AG09319 (cell line): ENCODE measurements around the gene NUMA1.

Experiments
- DNase-seq: peaks from one replicate; pipeline ENCODE4 v3.0.0-alpha.2; 2010; ENCODE audit warnings: low read depth; ENCODE audit errors: extremely low read depth
- CTCF ChIP-seq: IDR thresholded peaks from 2 replicates; pipeline ENCODE4 v1.5.1; 2011; ENCODE audit warnings: low read depth, mild to moderate bottlenecking, inconsistent platforms, low read length, moderate library complexity

The NUMA1 gene

GRCh38 chr11:72111300-72112142, 31.2 kb upstream of the NUMA1 start:
- no peak for DNase-seq
- no peak for TF ChIP-seq CTCF

GRCh38 chr11:72105888-72106287, 25.5 kb upstream of the NUMA1 start, which contains the start of gene TOMT:
Gene TOMT (plus strand): TSS chr11:72105924. CDS start chr11:72105952, 28 bp downstream.
- no peak for DNase-seq
- no peak for TF ChIP-seq CTCF

GRCh38 chr11:72103754-72104167, 23.4 kb upstream of the NUMA1 start:
- DNase-seq: no peak
- TF ChIP-seq CTCF: no peak

GRCh38 chr11:72102946-72103753, 22.8 kb upstream of the NUMA1 start, which contains the start of gene LAMTOR1:
Gene LAMTOR1 (minus strand): TSS chr11:72103297. CDS start chr11:72103224, 73 bp downstream.
- peak; percentile 25 for TF ChIP-seq CTCF
- DNase-seq: peak; percentile 97

- DNase-seq: no peak
- TF ChIP-seq CTCF: no peak
Observed at GRCh38 chr11:72102631-72102945, 22.2 kb upstream of the NUMA1 start.

GRCh38 chr11:72102162-72102561, 21.8 kb upstream of the NUMA1 start:
- TF ChIP-seq CTCF: no peak
- DNase-seq: no peak

GRCh38 chr11:72100462-72100861, 20.1 kb upstream of the NUMA1 start:
- no peak for TF ChIP-seq CTCF
- DNase-seq: no peak
